Memory B cell (primary cell): ENCODE measurements around the gene ZNF444.
"Not testable (repeated sequence)": the region's sequence is repeated elsewhere in the genome, so short reads cannot be mapped to it uniquely, and the experiment has no call there.

ENCODE experiments used
- ATAC-seq: fragments of 150-1000 bp; cut with Tn5 transposase; 2 replicates; pipeline ENCODE4 v1.10.0; 2021; ENCODE audit warnings: low read depth, mild to moderate bottlenecking, moderate library complexity
- DNase-seq, 2 donors: peaks; one replicate each; pipeline ENCODE4 v3.0.0; 2022; ENCODE audit warnings: low spot score in 2 of 2
- H3K27ac Mint-ChIP-seq: one replicate; pipeline ENCODE4 v1.8.0; 2022; ENCODE audit warnings: mild to moderate bottlenecking, moderate library complexity, mixed read lengths
- H3K27me3 Mint-ChIP-seq: one replicate; pipeline ENCODE4 v1.8.0; 2022; ENCODE audit warnings: mixed read lengths
- H3K36me3 Mint-ChIP-seq: one replicate; pipeline ENCODE4 v1.8.0; 2022; ENCODE audit warnings: mild to moderate bottlenecking, mixed read lengths
- H3K4me1 Mint-ChIP-seq: one replicate; pipeline ENCODE4 v1.8.0; 2022; ENCODE audit warnings: mixed read lengths
- H3K4me3 Mint-ChIP-seq: one replicate; pipeline ENCODE4 v1.8.0; 2022; ENCODE audit warnings: mild to moderate bottlenecking, moderate library complexity, mixed read lengths
- H3K9me3 Mint-ChIP-seq: one replicate; pipeline ENCODE4 v1.8.0; 2022; ENCODE audit warnings: mixed read lengths

The ZNF444 gene

GRCh38 chr19:56139847-56140582, 1.1 kb upstream of the ZNF444 start:
- Mint-ChIP-seq H3K9me3 (no peaks in the 10 kb centered on the region), H3K4me3 (peak overlapping the region; percentile 92), H3K27me3 (no peaks in the 10 kb centered on the region), H3K36me3 (no peaks in the 10 kb centered on the region), H3K4me1 (peaks cover 26% of the 10 kb centered on the region), H3K27ac (peak overlapping the region; percentile 91)
- no peak for ATAC-seq
- no peak for DNase-seq

GRCh38 chr19:56141417-56141993, 418 bp downstream of the ZNF444 start:
- H3K4me3 Mint-ChIP-seq, result peak overlapping the region; percentile 92
- no peak for ATAC-seq
- H3K4me1 Mint-ChIP-seq, result peaks cover 26% of the 10 kb centered on the region
- H3K9me3 Mint-ChIP-seq, result no peaks in the 10 kb centered on the region
- H3K36me3 Mint-ChIP-seq, result no peaks in the 10 kb centered on the region
- H3K27me3 Mint-ChIP-seq, result no peaks in the 10 kb centered on the region
- peak overlapping the region; percentile 91 for H3K27ac Mint-ChIP-seq
- DNase-seq, result no peak

GRCh38 chr19:56142087-56142787, 1.1 kb downstream of the ZNF444 start:
- DNase-seq, result no peak

GRCh38 chr19:56142897-56143434, 1.9 kb downstream of the ZNF444 start:
- no peak for DNase-seq
- peaks cover 26% of the 10 kb centered on the region for H3K4me1 Mint-ChIP-seq
- no peak for ATAC-seq
- H3K36me3 Mint-ChIP-seq, result peaks cover 1% of the 10 kb centered on the region
- no peak overlapping the region for H3K4me3 Mint-ChIP-seq
- no peaks in the 10 kb centered on the region for H3K9me3 Mint-ChIP-seq
- no peaks in the 10 kb centered on the region for H3K27me3 Mint-ChIP-seq
- peak overlapping the region; percentile 64 for H3K27ac Mint-ChIP-seq

More at GRCh38 chr19:56142087-56142787, 1.1 kb downstream of the ZNF444 start:
- Mint-ChIP-seq H3K27ac (peak overlapping the region; percentile 91), H3K4me3 (peak overlapping the region; percentile 92), H3K4me1 (peaks cover 26% of the 10 kb centered on the region), H3K36me3 (no peaks in the 10 kb centered on the region), H3K27me3 (no peaks in the 10 kb centered on the region), H3K9me3 (no peaks in the 10 kb centered on the region)
- ATAC-seq, result no peak

GRCh38 chr19:56144376-56144775, 3.3 kb downstream of the ZNF444 start:
- no peak for DNase-seq
- Mint-ChIP-seq H3K27me3 (no peaks in the 10 kb centered on the region), H3K4me1 (peaks cover 26% of the 10 kb centered on the region), H3K4me3 (no peak overlapping the region), H3K36me3 (peaks cover 12% of the 10 kb centered on the region), H3K9me3 (no peaks in the 10 kb centered on the region), H3K27ac (no peak overlapping the region)
- ATAC-seq, result no peak

- ATAC-seq (no peak), DNase-seq (no peak)
- no peaks in the 10 kb centered on the region for H3K27me3 Mint-ChIP-seq
- H3K27ac Mint-ChIP-seq, result no peak overlapping the region
- H3K36me3 Mint-ChIP-seq, result peaks cover 15% of the 10 kb centered on the region
- H3K9me3 Mint-ChIP-seq, result no peaks in the 10 kb centered on the region
- H3K4me1 Mint-ChIP-seq, result peaks cover 23% of the 10 kb centered on the region
- no peak overlapping the region for H3K4me3 Mint-ChIP-seq
These were observed 3.7 kb downstream of the ZNF444 start for GRCh38 chr19:56144831-56145230.

GRCh38 chr19:56145698-56146097, 4.6 kb downstream of the ZNF444 start:
- no peak overlapping the region for H3K27ac Mint-ChIP-seq
- ATAC-seq (no peak), DNase-seq (no peak)
- peaks cover 18% of the 10 kb centered on the region for H3K4me1 Mint-ChIP-seq
- H3K9me3 Mint-ChIP-seq, result no peaks in the 10 kb centered on the region
- H3K27me3 Mint-ChIP-seq, result no peaks in the 10 kb centered on the region
- H3K36me3 Mint-ChIP-seq, result peaks cover 19% of the 10 kb centered on the region
- H3K4me3 Mint-ChIP-seq, result no peak overlapping the region

- Mint-ChIP-seq H3K27ac (no peak overlapping the region), H3K36me3 (peaks cover 19% of the 10 kb centered on the region), H3K4me1 (peaks cover 11% of the 10 kb centered on the region), H3K27me3 (no peaks in the 10 kb centered on the region), H3K4me3 (no peak overlapping the region), H3K9me3 (no peaks in the 10 kb centered on the region)
- DNase-seq (no peak), ATAC-seq (no peak)
These were observed 5.8 kb downstream of the ZNF444 start for GRCh38 chr19:56146904-56147303.

- Mint-ChIP-seq H3K4me3 (no peak overlapping the region), H3K27ac (no peak overlapping the region), H3K4me1 (peaks cover 9% of the 10 kb centered on the region), H3K9me3 (no peaks in the 10 kb centered on the region), H3K27me3 (no peaks in the 10 kb centered on the region), H3K36me3 (peaks cover 19% of the 10 kb centered on the region)
- ATAC-seq, result no peak
- DNase-seq, result no peak
These were observed 6.2 kb downstream of the ZNF444 start for GRCh38 chr19:56147307-56147706.

- Mint-ChIP-seq H3K27me3 (no peaks in the 10 kb centered on the region), H3K9me3 (no peaks in the 10 kb centered on the region), H3K4me1 (peaks cover 6% of the 10 kb centered on the region), H3K4me3 (no peak overlapping the region), H3K27ac (no peak overlapping the region), H3K36me3 (peaks cover 19% of the 10 kb centered on the region)
- ATAC-seq, result no peak
- DNase-seq, result no peak
These were observed 7.0 kb downstream of the ZNF444 start for GRCh38 chr19:56148096-56148495.

GRCh38 chr19:56148955-56149655, 8.0 kb downstream of the ZNF444 start:
- H3K9me3 Mint-ChIP-seq, H3K4me3 Mint-ChIP-seq, ATAC-seq, H3K27me3 Mint-ChIP-seq, H3K4me1 Mint-ChIP-seq, H3K27ac Mint-ChIP-seq, DNase-seq: not testable (repeated sequence)
- peaks cover 24% of the 10 kb centered on the region for H3K36me3 Mint-ChIP-seq

GRCh38 chr19:56149656-56150038, 8.6 kb downstream of the ZNF444 start:
- ATAC-seq (no peak), DNase-seq (no peak)
- H3K27ac Mint-ChIP-seq, result no peak overlapping the region
- H3K27me3 Mint-ChIP-seq, result no peaks in the 10 kb centered on the region
- H3K36me3 Mint-ChIP-seq, result peaks cover 24% of the 10 kb centered on the region
- no peak overlapping the region for H3K4me3 Mint-ChIP-seq
- H3K9me3 Mint-ChIP-seq, result no peaks in the 10 kb centered on the region
- H3K4me1 Mint-ChIP-seq, result no peaks in the 10 kb centered on the region

- Mint-ChIP-seq H3K27ac (no peak overlapping the region), H3K4me1 (no peaks in the 10 kb centered on the region), H3K9me3 (no peaks in the 10 kb centered on the region), H3K27me3 (no peaks in the 10 kb centered on the region), H3K4me3 (no peak overlapping the region), H3K36me3 (peaks cover 24% of the 10 kb centered on the region)
- ATAC-seq (no peak), DNase-seq (no peak)
These were observed 9.3 kb downstream of the ZNF444 start for GRCh38 chr19:56150358-56150757.

GRCh38 chr19:56152644-56153043, 11.6 kb downstream of the ZNF444 start:
- Mint-ChIP-seq H3K36me3 (peaks cover 24% of the 10 kb centered on the region), H3K27ac (no peak overlapping the region), H3K9me3 (no peaks in the 10 kb centered on the region), H3K4me3 (no peak overlapping the region), H3K27me3 (no peaks in the 10 kb centered on the region), H3K4me1 (no peaks in the 10 kb centered on the region)
- DNase-seq, result no peak
- no peak for ATAC-seq
